ENCODE measurements around the gene TRIM61.
"Not testable (repeated sequence)": the region's sequence is repeated elsewhere in the genome, so short reads cannot be mapped to it uniquely, and the experiment has no call there.

Gene TRIM61

GRCh38 chr4:164931551-164932324, 45.7 kb downstream of the TRIM61 start:
- H3K9ac ChIP-seq (ENCODE audit: insufficient read length) = no peak overlapping the region
- TF ChIP-seq POLR2AphosphoS5 (IDR thresholded peaks at IDR 0.05; ENCODE audit: borderline replicate concordance, low read depth, low read length) (no peak), EZH2 (IDR thresholded peaks at IDR 0.05) (no peak), FOXP2 (optimal IDR thresholded peaks at IDR 0.05; ENCODE audit: control extremely low read depth, extremely low read length, insufficient read depth) (no peak)
- no peaks in the 10 kb centered on the region for H3K36me3 ChIP-seq (ENCODE audit: insufficient read depth, low read length)
- no peak overlapping the region for H3K27ac ChIP-seq
- DNase-seq (ENCODE audit: low read depth, low spot score) = no peak
- H3K4me3 ChIP-seq = no peak overlapping the region
- no peaks in the 10 kb centered on the region for H3K9me3 ChIP-seq (ENCODE audit: low read depth, low read length)

GRCh38 chr4:164930647-164931046, 46.8 kb downstream of the TRIM61 start:
- H3K9me3 ChIP-seq (ENCODE audit: low read depth, low read length) = no peaks in the 10 kb centered on the region
- no peaks in the 10 kb centered on the region for H3K36me3 ChIP-seq (ENCODE audit: insufficient read depth, low read length)
- no peak overlapping the region for H3K4me3 ChIP-seq
- TF ChIP-seq POLR2AphosphoS5 (IDR thresholded peaks at IDR 0.05; ENCODE audit: borderline replicate concordance, low read depth, low read length) (no peak), FOXP2 (optimal IDR thresholded peaks at IDR 0.05; ENCODE audit: control extremely low read depth, extremely low read length, insufficient read depth) (no peak), EZH2 (IDR thresholded peaks at IDR 0.05) (no peak)
- no peak overlapping the region for H3K27ac ChIP-seq
- DNase-seq (ENCODE audit: low read depth, low spot score) = no peak
- no peak overlapping the region for H3K9ac ChIP-seq (ENCODE audit: insufficient read length)

GRCh38 chr4:164927101-164927500, 50.4 kb downstream of the TRIM61 start:
- H3K4me3 ChIP-seq; H3K36me3 ChIP-seq (ENCODE audit: insufficient read depth, low read length); H3K27ac ChIP-seq; H3K9me3 ChIP-seq (ENCODE audit: low read depth, low read length); H3K9ac ChIP-seq (ENCODE audit: insufficient read length); DNase-seq (ENCODE audit: low read depth, low spot score): not testable (repeated sequence)

- no peak overlapping the region for H3K9ac ChIP-seq (ENCODE audit: insufficient read length)
- no peak overlapping the region for H3K27ac ChIP-seq
- no peak for DNase-seq (ENCODE audit: low read depth, low spot score)
- H3K9me3 ChIP-seq (ENCODE audit: low read depth, low read length) = no peaks in the 10 kb centered on the region
- no peaks in the 10 kb centered on the region for H3K36me3 ChIP-seq (ENCODE audit: insufficient read depth, low read length)
- TF ChIP-seq FOXP2 (optimal IDR thresholded peaks at IDR 0.05; ENCODE audit: control extremely low read depth, extremely low read length, insufficient read depth) (no peak), EZH2 (IDR thresholded peaks at IDR 0.05) (no peak), POLR2AphosphoS5 (IDR thresholded peaks at IDR 0.05; ENCODE audit: borderline replicate concordance, low read depth, low read length) (no peak)
- no peak overlapping the region for H3K4me3 ChIP-seq
These were observed 51.2 kb downstream of the TRIM61 start for GRCh38 chr4:164926301-164926700.

GRCh38 chr4:164924670-164925238, 52.7 kb downstream of the TRIM61 start:
- Histone ChIP-seq H3K9me3 (ENCODE audit: low read depth, low read length) (no peaks in the 10 kb centered on the region), H3K9ac (ENCODE audit: insufficient read length) (no peak overlapping the region), H3K4me3 (no peak overlapping the region), H3K27ac (no peak overlapping the region), H3K36me3 (ENCODE audit: insufficient read depth, low read length) (no peaks in the 10 kb centered on the region)
- TF ChIP-seq FOXP2 (optimal IDR thresholded peaks at IDR 0.05; ENCODE audit: control extremely low read depth, extremely low read length, insufficient read depth) (no peak), POLR2AphosphoS5 (IDR thresholded peaks at IDR 0.05; ENCODE audit: borderline replicate concordance, low read depth, low read length) (no peak), EZH2 (IDR thresholded peaks at IDR 0.05) (no peak)
- no peak for DNase-seq (ENCODE audit: low read depth, low spot score)

- TF ChIP-seq POLR2AphosphoS5 (IDR thresholded peaks at IDR 0.05; ENCODE audit: borderline replicate concordance, low read depth, low read length) = no peak
- no peak for TF ChIP-seq EZH2 (IDR thresholded peaks at IDR 0.05)
- no peak for TF ChIP-seq FOXP2 (optimal IDR thresholded peaks at IDR 0.05; ENCODE audit: control extremely low read depth, extremely low read length, insufficient read depth)
These were observed 58.5 kb downstream of the TRIM61 start for GRCh38 chr4:164918956-164919355.

More at GRCh38 chr4:164918956-164919355, 58.5 kb downstream of the TRIM61 start:
- no peak for DNase-seq (ENCODE audit: low read depth, low spot score)
- no peak overlapping the region for H3K9ac ChIP-seq (ENCODE audit: insufficient read length)
- H3K36me3 ChIP-seq (ENCODE audit: insufficient read depth, low read length) = no peaks in the 10 kb centered on the region
- no peak overlapping the region for H3K4me3 ChIP-seq
- no peak overlapping the region for H3K27ac ChIP-seq
- no peaks in the 10 kb centered on the region for H3K9me3 ChIP-seq (ENCODE audit: low read depth, low read length)
